GM21528 (cell line): Measurements from ENCODE around the gene SEC16B.

Experiments used
- ATAC-seq: cut with Tn5 transposase; IDR thresholded peaks from one replicate; pipeline ENCODE4 v1.9.1; 2021; ENCODE audit warnings: mild to moderate bottlenecking, moderate library complexity; ENCODE audit not compliant: unreplicated experiment, low FRiP score

SEC16B gene

GRCh38 chr1:177913762-177914540 is 55.9 kb downstream of the SEC16B start:
- no peak for ATAC-seq

- ATAC-seq = no peak
Observed at GRCh38 chr1:177912991-177913390, 56.9 kb downstream of the SEC16B start.

GRCh38 chr1:177909416-177909815 is 60.4 kb downstream of the SEC16B start:
- ATAC-seq = no peak

- no peak for ATAC-seq
Observed at GRCh38 chr1:177907000-177907399, 62.9 kb downstream of the SEC16B start.

GRCh38 chr1:177905686-177906085 is 64.2 kb downstream of the SEC16B start:
- ATAC-seq = no peak

- ATAC-seq = no peak
Observed at GRCh38 chr1:177902266-177902665, 67.6 kb downstream of the SEC16B start.

- ATAC-seq = no peak
Observed at GRCh38 chr1:177897998-177898654, 71.7 kb downstream of the SEC16B start.

- ATAC-seq = no peak
Observed at GRCh38 chr1:177897281-177897997, 72.4 kb downstream of the SEC16B start.
